ENCODE measurements around the gene SYNM.
"Not testable (repeated sequence)": the region's sequence is repeated elsewhere in the genome, so short reads cannot be mapped to it uniquely, and the experiment has no call there.

SYNM gene

DNA sequence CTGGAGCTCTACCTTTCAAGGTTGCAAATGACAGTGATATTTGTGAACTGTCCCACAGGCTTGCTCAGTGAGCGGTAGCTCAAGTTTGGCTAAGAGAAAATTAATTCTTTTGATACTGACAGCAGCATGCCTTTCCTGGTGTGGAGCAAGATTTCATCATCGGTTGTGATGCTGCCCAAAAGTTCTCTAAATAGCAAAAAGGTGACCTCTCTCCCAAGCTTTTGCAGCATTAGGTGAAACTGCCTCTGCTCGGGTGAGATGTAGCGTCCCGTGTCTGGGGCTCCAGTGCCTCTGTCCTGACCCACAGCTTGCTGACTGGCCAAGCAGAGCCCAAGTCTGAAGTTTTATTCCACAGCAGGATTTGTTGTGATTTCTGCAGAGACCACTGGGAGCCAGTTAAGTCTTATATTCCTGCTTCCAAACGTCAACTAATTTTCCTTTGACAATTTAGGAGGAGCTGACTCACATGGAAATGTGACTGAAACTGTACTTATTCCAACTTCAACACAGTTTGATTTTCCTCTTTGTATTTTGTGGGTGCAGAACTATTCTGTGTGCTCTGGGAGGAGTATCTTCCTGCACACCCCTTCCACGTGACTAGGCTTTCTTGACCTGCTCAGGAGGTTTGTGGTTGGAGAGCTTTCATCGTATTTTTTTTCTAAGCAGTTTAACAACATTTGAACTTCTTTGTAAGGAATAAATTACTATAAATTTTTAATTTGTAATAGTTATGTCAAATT is 5.9 kb downstream of the SYNM start:
- Histone ChIP-seq H3K27ac (ENCODE audit: low read depth, low read length) (no peak overlapping the region), H3K9me3 (ENCODE audit: insufficient read depth, low read depth, low read length) (no peaks in the 10 kb centered on the region), H3K9ac (ENCODE audit: low read depth, low read length) (no peak overlapping the region), H3K36me3 (ENCODE audit: insufficient read depth, low read length) (no peaks in the 10 kb centered on the region), H3K27me3 (ENCODE audit: insufficient read depth, low read length) (peaks cover 27% of the 10 kb centered on the region), H3K4me3 (ENCODE audit: low read length) (no peak overlapping the region), H3K4me1 (ENCODE audit: insufficient read depth, low read length) (no peaks in the 10 kb centered on the region)
- 89% methylated on average over 7 of the region's 8 CpGs for WGBS

DNA sequence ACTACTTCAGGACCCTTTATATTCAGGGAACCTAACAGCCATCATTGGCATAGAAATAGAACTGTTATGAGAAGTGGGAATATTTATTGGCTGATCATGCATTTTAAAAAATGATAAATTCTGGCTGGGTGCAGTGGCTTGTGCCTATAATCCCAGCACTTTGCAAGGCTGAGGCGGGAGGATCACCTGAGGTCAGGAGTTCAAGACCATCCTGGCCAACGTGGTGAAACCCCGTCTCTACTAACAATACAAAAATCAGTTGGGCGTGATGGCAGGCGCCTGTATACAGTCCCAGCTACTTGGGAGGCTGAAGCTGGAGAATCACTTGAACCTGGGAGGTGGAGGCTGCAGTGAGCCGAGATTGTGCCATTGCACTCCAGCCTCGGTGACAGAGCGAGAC is 6.8 kb downstream of the SYNM start:
- H3K36me3 ChIP-seq (ENCODE audit: insufficient read depth, low read length); H3K9me3 ChIP-seq (ENCODE audit: insufficient read depth, low read depth, low read length); H3K9ac ChIP-seq (ENCODE audit: low read depth, low read length); H3K27ac ChIP-seq (ENCODE audit: low read depth, low read length); H3K4me1 ChIP-seq (ENCODE audit: insufficient read depth, low read length); H3K4me3 ChIP-seq (ENCODE audit: low read length): not testable (repeated sequence)
- peaks cover 18% of the 10 kb centered on the region for H3K27me3 ChIP-seq (ENCODE audit: insufficient read depth, low read length)
- WGBS: 95% methylated on average over 8 of the region's 8 CpGs

DNA sequence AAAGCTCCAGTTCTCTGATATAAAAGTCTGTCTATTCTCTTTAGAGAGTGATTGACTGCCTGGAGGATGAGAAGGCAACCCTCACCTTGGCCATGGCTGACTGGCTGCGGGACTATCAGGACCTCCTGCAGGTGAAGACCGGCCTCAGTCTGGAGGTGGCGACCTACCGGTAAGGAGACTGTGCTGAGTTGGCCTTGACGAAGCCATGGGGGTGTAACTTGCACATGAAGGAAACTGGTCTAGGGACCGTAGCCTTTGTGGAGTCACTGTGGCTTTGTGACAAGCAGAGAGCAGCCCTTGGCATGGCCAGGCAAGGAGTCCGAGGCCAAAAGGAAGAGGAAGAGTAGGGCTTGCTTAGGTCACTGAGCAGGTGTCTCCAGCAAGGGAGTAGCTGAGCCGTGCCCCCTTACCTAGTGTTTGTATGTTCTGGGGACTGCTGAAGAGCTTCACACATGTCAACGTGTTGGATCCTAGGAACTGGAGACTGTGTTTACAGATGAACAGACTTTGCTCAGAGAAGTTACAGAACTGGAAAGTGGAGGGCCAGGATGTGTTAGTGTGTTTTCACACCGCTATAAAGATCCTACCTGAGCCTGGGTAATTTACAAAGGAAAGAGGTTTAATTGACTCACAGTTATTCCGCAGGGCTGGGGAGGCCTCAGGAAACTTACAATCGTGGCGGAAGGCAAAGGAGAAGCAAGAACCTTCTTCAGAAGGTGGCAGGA is 8.8 kb downstream of the SYNM start:
- no peak overlapping the region for H3K4me3 ChIP-seq (ENCODE audit: low read length)
- 87% methylated on average over 13 of the region's 13 CpGs for WGBS
- H3K4me1 ChIP-seq (ENCODE audit: insufficient read depth, low read length): no peaks in the 10 kb centered on the region
- no peaks in the 10 kb centered on the region for H3K9me3 ChIP-seq (ENCODE audit: insufficient read depth, low read depth, low read length)
- no peaks in the 10 kb centered on the region for H3K36me3 ChIP-seq (ENCODE audit: insufficient read depth, low read length)
- H3K27ac ChIP-seq (ENCODE audit: low read depth, low read length): no peak overlapping the region
- peaks cover 3% of the 10 kb centered on the region; the same call in 1 of the 2 replicates for H3K27me3 ChIP-seq (ENCODE audit: insufficient read depth, low read length)
- H3K9ac ChIP-seq (ENCODE audit: low read depth, low read length): no peak overlapping the region

DNA sequence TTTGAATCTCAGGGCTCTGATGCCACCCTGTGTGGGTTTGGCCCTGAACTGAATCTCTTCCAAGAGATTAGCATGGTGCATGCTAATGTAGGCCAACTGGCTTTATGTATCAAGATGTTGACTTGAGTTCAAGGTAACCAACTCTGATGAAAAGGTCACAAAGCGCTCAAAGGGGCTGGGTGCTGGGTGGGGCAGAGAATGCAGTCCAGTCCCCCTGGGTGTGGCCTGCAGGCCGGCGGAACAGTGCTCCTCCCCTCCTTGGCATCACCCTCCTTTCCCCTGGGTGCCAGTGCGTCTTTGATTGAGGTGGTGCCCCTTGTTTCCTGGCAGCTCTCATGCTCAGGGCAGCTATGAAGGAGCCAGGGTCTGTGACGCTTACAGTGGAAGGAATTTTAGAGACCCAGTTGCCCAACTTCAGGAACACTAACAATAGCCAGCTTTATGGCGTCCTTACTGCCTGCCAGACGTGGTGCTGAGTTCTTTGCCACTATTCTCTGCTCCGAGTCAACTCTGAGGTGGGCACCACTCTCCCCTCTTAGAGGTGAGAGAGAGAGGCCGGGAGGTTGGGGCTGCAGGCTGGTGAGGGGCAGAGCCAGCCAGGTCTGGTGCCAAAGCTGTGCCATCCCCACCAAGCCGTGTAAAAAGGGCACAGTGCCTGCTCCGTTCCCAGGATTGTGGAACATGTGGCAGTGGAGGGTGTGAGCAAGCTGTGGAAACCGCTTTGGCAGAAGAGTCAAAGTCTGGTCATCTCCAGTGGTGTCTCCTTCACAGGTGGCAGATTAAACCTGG is 9.8 kb downstream of the SYNM start:
- no peaks in the 10 kb centered on the region for H3K36me3 ChIP-seq (ENCODE audit: insufficient read depth, low read length)
- 90% methylated on average over 12 of the region's 12 CpGs for WGBS

DNA sequence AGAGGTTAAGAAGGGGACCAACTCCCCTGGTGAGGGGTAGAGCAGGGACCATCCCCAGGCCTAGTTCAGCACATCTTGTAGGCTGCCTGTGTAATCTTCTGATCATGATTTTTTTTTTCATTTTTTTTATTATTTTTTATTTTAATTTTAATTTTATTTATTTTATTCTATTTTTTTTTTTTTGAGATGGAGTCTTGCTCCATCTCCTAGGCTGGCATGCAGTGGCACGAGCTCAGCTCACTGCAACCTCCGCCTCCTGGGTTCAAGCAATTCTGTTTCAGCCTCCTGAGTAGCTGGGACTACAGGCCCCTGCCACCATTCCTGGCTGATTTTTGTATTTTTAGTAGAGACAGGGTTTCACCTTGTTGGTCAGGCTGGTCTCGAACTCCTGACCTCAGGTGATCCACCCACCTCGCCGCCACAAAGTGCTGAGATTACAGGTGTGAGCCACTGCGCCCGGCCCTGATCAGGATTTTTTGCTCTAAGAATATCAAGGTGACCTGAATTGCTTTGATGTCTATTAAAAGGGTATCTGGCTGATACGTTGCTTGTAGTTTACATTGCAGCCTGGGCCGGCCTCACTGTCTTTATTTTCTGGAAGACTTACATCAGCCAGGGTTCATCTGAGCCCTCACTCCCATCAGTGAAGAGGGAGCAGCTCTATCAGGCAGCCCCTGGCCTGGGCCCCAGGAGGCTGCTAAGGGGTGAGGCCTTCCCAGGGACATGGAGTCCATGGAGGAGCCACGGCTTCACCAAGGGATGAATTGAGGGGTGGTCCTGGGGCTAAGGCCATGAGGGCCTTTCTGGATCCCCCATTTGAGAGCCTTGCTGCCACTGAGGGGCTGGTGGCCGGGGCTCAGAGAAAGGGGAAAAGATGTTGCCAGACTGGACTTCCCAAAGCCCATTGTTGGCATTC is 10.7 kb downstream of the SYNM start:
- no peaks in the 10 kb centered on the region for H3K36me3 ChIP-seq (ENCODE audit: insufficient read depth, low read length)
- no peak overlapping the region for H3K4me3 ChIP-seq (ENCODE audit: low read length)
- no peaks in the 10 kb centered on the region for H3K4me1 ChIP-seq (ENCODE audit: insufficient read depth, low read length)
- no peak overlapping the region for H3K27ac ChIP-seq (ENCODE audit: low read depth, low read length)
- no peaks in the 10 kb centered on the region for H3K27me3 ChIP-seq (ENCODE audit: insufficient read depth, low read length)
- no peak overlapping the region for H3K9ac ChIP-seq (ENCODE audit: low read depth, low read length)
- WGBS: 96% methylated on average over 11 of the region's 11 CpGs
- H3K9me3 ChIP-seq (ENCODE audit: insufficient read depth, low read depth, low read length): no peaks in the 10 kb centered on the region

More for the DNA sequence above, 9.8 kb downstream of the SYNM start:
- H3K4me1 ChIP-seq (ENCODE audit: insufficient read depth, low read length): no peaks in the 10 kb centered on the region
- H3K9me3 ChIP-seq (ENCODE audit: insufficient read depth, low read depth, low read length): no peaks in the 10 kb centered on the region
- no peak overlapping the region for H3K27ac ChIP-seq (ENCODE audit: low read depth, low read length)
- no peaks in the 10 kb centered on the region for H3K27me3 ChIP-seq (ENCODE audit: insufficient read depth, low read length)
- no peak overlapping the region for H3K9ac ChIP-seq (ENCODE audit: low read depth, low read length)
- no peak overlapping the region for H3K4me3 ChIP-seq (ENCODE audit: low read length)

DNA sequence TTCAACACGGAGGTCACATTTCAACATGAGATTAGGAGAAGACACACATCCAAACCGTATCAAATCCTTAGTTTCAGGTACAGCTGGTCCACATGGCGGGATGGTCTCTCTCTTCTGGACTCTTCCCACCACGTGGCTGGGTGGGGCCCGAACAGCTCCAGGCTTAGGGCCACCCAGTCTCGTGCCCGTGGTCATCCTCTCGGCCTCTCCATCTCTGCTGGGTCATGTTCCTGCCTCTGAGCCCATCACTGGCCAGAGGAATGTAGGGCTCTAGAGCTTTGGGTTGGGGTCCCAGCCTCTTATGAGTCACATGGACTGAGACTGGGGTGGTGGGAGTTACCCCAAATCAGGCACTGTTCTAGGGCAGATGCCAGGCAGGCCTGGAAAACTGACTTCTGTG is 12.2 kb downstream of the SYNM start:
- H3K27me3 ChIP-seq (ENCODE audit: insufficient read depth, low read length): no peaks in the 10 kb centered on the region
- no peaks in the 10 kb centered on the region for H3K36me3 ChIP-seq (ENCODE audit: insufficient read depth, low read length)
- H3K9ac ChIP-seq (ENCODE audit: low read depth, low read length): no peak overlapping the region
- H3K4me3 ChIP-seq (ENCODE audit: low read length): no peak overlapping the region
- no peak overlapping the region for H3K27ac ChIP-seq (ENCODE audit: low read depth, low read length)
- WGBS: 96% methylated on average over 8 of the region's 8 CpGs
- H3K4me1 ChIP-seq (ENCODE audit: insufficient read depth, low read length): no peaks in the 10 kb centered on the region
- H3K9me3 ChIP-seq (ENCODE audit: insufficient read depth, low read depth, low read length): no peaks in the 10 kb centered on the region

DNA sequence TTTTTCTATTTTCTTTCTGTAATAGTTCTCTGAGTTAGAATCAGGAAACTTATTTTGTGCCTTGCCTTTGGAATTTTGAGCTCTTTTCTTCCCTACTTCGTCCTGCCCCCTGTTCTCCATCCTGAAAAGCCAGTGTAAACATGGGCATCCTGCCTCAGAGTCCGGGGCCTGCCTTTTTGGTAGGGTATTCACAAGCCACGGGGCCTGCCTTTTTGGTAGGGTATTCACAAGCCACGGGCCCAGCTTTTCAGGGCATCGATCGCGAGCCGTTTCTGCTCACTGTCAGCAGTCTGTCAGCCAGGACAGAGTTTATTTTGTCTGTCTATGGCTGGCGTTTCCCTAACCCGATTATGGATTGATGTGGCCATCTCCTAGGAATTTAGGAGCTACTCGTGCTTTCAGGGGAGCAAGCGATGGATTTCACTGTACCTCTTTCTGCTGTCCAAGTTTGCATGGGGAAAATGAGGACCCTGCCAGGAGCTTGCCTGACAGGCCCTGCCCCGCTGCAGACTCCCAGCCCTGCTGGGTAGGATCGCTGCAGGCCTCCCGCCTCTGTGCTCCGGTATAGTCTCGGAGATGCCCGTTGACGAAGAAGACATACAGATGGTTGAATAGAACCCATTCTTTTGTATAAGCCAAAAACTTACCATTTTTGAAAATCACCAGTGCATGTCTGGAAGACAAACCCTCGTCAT is 12.8 kb downstream of the SYNM start:
- no peaks in the 10 kb centered on the region for H3K4me1 ChIP-seq (ENCODE audit: insufficient read depth, low read length)
- no peak overlapping the region for H3K4me3 ChIP-seq (ENCODE audit: low read length)
- H3K9me3 ChIP-seq (ENCODE audit: insufficient read depth, low read depth, low read length): no peaks in the 10 kb centered on the region
- 96% methylated on average over 20 of the region's 20 CpGs for WGBS
- no peaks in the 10 kb centered on the region for H3K27me3 ChIP-seq (ENCODE audit: insufficient read depth, low read length)
- H3K27ac ChIP-seq (ENCODE audit: low read depth, low read length): no peak overlapping the region
- no peak overlapping the region for H3K9ac ChIP-seq (ENCODE audit: low read depth, low read length)
- H3K36me3 ChIP-seq (ENCODE audit: insufficient read depth, low read length): no peaks in the 10 kb centered on the region

DNA sequence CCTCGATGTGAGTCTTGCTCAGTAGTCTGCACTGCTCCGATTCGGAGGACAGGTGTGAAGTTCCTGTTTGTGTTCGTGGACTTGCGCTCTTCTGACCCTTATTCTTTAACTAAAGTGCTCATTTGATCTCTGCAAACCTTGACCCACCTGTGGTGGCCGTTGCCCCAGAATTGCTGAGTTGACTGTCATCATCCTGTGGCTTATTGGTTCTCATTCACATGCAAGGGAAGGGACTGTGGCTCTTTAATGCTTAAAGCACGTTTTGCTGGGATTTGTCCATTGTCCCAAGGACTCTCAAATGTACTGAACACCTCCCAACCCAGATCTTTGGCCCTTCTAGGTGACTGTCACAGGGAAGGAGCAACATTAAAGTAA is 13.4 kb downstream of the SYNM start:
- no peak overlapping the region for H3K27ac ChIP-seq (ENCODE audit: low read depth, low read length)
- H3K4me1 ChIP-seq (ENCODE audit: insufficient read depth, low read length): peaks cover 4% of the 10 kb centered on the region; the same call in 1 of the 2 replicates
- H3K27me3 ChIP-seq (ENCODE audit: insufficient read depth, low read length): no peaks in the 10 kb centered on the region
- H3K9me3 ChIP-seq (ENCODE audit: insufficient read depth, low read depth, low read length): no peaks in the 10 kb centered on the region
- no peaks in the 10 kb centered on the region for H3K36me3 ChIP-seq (ENCODE audit: insufficient read depth, low read length)
- H3K4me3 ChIP-seq (ENCODE audit: low read length): no peak overlapping the region
- WGBS: 90% methylated on average over 7 of the region's 7 CpGs
- no peak overlapping the region for H3K9ac ChIP-seq (ENCODE audit: low read depth, low read length)

DNA sequence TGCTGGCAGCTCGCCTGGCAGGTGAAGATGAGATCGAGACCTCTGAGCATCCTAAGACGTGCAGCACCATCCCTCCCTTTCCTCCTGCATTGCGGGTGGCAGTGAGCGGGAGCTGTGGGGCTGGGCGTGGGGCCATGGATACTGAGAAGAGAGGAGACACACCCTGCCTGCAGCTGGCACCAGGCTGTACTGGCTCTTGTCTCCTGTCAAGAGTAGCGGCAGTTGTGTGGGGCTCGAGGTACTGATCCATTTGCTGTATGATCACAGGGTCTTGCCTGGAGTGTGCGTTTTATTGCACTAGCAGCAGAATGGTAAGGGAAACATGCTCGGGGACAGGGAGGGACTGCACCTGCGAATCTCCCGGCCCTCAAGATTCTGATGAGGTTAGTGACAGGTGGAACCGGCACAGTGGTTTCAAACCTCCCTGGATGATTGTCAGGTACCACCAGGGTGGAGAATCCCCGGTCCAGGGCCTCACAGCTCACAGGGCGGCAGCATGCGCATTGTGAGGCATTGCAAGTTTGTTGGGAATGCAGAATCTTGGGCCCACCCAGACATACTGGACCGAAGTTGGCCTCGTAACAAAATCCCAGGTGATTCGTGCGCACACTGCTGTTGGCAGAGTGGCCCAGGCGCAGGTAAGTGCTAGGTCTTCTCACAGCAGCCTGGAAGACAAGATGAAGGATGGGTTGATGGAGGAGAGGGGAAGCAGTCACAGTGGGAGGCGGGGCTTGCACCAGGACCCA is 14.1 kb downstream of the SYNM start:
- H3K36me3 ChIP-seq (ENCODE audit: insufficient read depth, low read length): no peaks in the 10 kb centered on the region
- no peak overlapping the region for H3K27ac ChIP-seq (ENCODE audit: low read depth, low read length)
- 95% methylated on average over 22 of the region's 22 CpGs for WGBS
- no peaks in the 10 kb centered on the region for H3K27me3 ChIP-seq (ENCODE audit: insufficient read depth, low read length)
- no peaks in the 10 kb centered on the region for H3K9me3 ChIP-seq (ENCODE audit: insufficient read depth, low read depth, low read length)
- H3K9ac ChIP-seq (ENCODE audit: low read depth, low read length): no peak overlapping the region
- no peak overlapping the region for H3K4me3 ChIP-seq (ENCODE audit: low read length)
- H3K4me1 ChIP-seq (ENCODE audit: insufficient read depth, low read length): peaks cover 12% of the 10 kb centered on the region
